ENCODE data around the gene FOSL1.

Gene FOSL1

DNA sequence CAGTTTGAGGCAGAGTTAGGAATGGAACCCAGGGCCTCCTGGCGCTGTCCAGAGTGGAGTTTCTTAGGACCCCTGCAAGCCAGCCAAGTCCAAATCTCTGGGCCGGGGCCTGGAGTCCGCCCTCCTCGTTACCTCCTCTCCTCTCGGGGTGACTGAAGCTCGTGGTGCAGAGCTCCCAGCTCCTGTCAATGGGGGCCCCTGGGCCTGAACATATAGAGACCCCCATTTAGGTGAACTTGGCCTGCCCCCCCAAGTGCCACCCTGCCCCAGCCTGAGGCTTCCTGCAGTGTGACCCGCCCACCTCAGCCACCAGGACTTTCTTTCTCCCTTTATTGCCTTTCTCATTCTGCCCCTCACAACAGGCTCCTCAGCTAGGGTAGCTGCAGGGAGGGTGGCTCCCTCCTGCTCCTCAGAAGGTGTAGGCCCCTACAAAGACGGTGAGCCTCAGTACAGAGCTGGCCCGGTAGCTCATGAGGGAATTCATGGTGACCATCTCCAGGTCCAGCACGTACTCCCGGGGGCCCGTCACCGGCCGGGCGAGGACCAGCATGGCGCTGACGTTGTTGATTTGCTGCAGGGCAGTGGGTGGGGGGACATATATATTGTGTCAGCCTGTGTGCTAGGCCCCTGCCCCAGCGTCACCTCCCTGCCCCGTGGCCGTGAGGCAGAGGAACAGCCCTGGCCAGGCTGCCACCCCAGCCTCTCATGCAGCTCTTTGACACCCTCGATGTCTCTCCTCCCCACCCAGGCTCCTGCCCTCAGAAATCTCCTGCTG, 33.5 kb downstream of the FOSL1 start:
- Histone ChIP-seq H3K36me3 (ENCODE audit: insufficient read depth, low read length) (peaks cover 51% of the 10 kb centered on the region), H3K4me3 (ENCODE audit: low read length) (no peak overlapping the region), H3K4me1 (ENCODE audit: insufficient read depth, low read length) (peaks cover 16% of the 10 kb centered on the region), H3K9me3 (ENCODE audit: low read length) (no peaks in the 10 kb centered on the region), H3K27me3 (ENCODE audit: insufficient read depth, low read length) (no peaks in the 10 kb centered on the region), H2AFZ (ENCODE audit: low read depth, low read length) (no peak overlapping the region)

GRCh38 chr11:65865550-65866172, 34.5 kb downstream of the FOSL1 start:
- Histone ChIP-seq H2AFZ (ENCODE audit: low read depth, low read length) (no peak overlapping the region), H3K4me3 (ENCODE audit: low read length) (no peak overlapping the region), H3K9me3 (ENCODE audit: low read length) (no peaks in the 10 kb centered on the region), H3K36me3 (ENCODE audit: insufficient read depth, low read length) (peaks cover 56% of the 10 kb centered on the region), H3K4me1 (ENCODE audit: insufficient read depth, low read length) (peaks cover 19% of the 10 kb centered on the region), H3K27me3 (ENCODE audit: insufficient read depth, low read length) (no peaks in the 10 kb centered on the region)

DNA sequence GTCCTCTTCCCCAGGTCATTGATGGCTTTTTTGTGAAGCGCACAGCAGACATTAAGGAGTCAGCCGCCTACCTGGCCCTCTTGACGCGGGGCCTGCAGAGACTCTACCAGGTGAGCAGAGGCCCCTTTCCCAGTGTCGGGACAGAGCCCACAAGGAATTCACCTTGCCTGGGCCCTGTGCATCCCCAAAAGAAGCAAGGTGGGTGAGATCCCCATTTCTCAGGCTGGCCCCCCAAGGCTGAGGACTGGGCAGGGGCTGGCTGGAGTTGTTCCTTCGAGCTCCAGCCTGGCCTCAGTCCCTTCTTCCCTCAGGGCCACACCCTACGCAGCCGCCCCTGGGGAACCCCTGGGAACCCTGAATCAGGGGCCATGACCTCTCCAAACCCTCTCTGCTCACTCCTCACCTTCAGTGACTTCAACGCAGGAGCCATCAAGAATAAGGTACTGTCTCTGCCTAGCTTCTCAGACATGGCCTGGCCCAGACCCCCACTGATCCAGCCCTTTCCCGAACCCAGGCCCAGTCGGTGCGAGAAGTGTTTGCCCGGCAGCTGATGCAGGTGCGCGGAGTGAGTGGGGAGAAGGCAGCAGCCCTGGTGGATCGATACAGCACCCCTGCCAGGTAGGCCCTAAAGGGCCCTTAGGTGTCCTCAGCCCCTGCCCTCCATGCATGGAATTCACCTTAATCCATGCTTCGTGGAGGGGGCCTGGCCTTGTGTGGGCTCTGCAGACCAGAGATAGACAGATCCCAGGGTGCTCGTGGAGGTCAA, 35.3 kb downstream of the FOSL1 start:
- H3K4me3 ChIP-seq (ENCODE audit: low read length): no peak overlapping the region
- H3K9me3 ChIP-seq (ENCODE audit: low read length): no peaks in the 10 kb centered on the region
- no peak overlapping the region for H2AFZ ChIP-seq (ENCODE audit: low read depth, low read length)
- peaks cover 56% of the 10 kb centered on the region for H3K36me3 ChIP-seq (ENCODE audit: insufficient read depth, low read length)
- H3K27me3 ChIP-seq (ENCODE audit: insufficient read depth, low read length): no peaks in the 10 kb centered on the region
- H3K4me1 ChIP-seq (ENCODE audit: insufficient read depth, low read length): peaks cover 15% of the 10 kb centered on the region

DNA sequence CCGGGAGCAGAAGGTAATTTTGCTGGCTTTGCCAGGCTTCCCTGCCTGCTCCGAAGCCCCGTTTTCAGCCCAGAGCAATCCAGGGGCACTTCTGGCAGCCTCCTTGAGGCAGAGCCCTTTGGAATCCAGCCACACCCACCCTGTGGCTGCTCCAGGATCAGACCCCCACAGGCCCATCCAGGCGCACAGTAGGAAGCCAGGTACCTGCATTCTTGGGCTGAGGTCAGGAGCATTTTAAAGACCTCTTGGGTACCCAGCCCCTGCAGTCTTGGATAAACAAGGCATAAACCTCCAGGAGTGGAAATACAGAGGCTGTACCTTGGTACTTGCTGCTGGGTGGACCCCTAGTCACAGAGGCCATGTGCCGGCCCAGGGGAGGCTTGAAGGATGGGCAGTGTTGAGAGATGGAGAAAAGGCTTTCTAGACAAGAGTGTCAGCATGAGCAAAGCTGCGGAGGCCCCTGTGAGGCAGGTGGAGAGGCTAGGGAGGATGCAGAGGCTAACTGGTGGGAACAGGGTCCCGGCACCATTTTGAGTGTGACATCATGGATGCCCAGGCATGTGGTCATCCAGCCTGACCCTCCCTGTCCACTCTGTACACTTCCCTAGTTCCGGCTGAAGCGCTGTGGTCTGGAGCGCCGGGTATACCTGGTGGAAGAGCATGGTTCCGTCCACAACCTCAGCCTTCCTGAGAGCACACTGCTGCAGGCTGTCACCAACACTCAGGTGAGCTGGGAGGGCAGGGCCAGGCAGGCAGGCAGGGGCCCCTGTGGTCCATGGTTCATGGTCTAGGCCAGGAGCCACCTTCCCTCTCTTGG, 36.1 kb downstream of the FOSL1 start:
- H3K36me3 ChIP-seq (ENCODE audit: insufficient read depth, low read length): peaks cover 56% of the 10 kb centered on the region
- no peak overlapping the region for H2AFZ ChIP-seq (ENCODE audit: low read depth, low read length)
- H3K9me3 ChIP-seq (ENCODE audit: low read length): no peaks in the 10 kb centered on the region
- peaks cover 12% of the 10 kb centered on the region for H3K4me1 ChIP-seq (ENCODE audit: insufficient read depth, low read length)
- H3K27me3 ChIP-seq (ENCODE audit: insufficient read depth, low read length): no peaks in the 10 kb centered on the region
- H3K4me3 ChIP-seq (ENCODE audit: low read length): no peak overlapping the region

GRCh38 chr11:65862941-65863888, 37.0 kb downstream of the FOSL1 start:
- Histone ChIP-seq H3K27me3 (ENCODE audit: insufficient read depth, low read length) (no peaks in the 10 kb centered on the region), H3K4me3 (ENCODE audit: low read length) (no peak overlapping the region), H2AFZ (ENCODE audit: low read depth, low read length) (no peak overlapping the region), H3K36me3 (ENCODE audit: insufficient read depth, low read length) (peaks cover 56% of the 10 kb centered on the region), H3K4me1 (ENCODE audit: insufficient read depth, low read length) (peaks cover 19% of the 10 kb centered on the region), H3K9me3 (ENCODE audit: low read length) (no peaks in the 10 kb centered on the region)

DNA sequence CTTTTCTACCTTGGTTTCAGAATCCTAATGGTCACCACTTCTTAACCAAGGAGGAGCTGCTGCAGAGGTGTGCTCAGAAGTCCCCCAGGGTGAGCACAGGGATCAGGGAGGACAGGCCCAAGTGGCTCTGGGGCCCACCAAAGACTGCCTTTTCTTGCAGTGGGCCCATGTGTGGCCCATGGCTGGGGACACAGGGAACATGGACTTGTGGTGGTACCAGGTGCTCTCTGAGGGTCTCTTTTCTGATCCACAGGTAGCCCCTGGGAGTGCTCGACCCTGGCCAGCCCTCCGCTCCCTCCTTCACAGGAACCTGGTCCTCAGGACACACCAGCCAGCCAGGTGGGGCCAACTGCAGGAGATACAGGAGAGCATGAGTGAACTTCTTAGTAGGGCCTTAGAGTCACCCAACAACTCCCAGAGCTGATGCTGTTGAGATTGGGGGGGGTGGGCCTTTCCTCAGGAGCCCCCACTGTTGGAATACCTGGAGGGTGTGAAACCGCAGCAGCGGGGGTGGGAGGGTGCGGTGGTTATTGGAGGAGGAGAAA, 37.9 kb downstream of the FOSL1 start:
- Histone ChIP-seq H3K27me3 (ENCODE audit: insufficient read depth, low read length) (no peaks in the 10 kb centered on the region), H3K9me3 (ENCODE audit: low read length) (no peaks in the 10 kb centered on the region), H2AFZ (ENCODE audit: low read depth, low read length) (no peak overlapping the region), H3K36me3 (ENCODE audit: insufficient read depth, low read length) (peaks cover 56% of the 10 kb centered on the region), H3K4me1 (ENCODE audit: insufficient read depth, low read length) (peaks cover 19% of the 10 kb centered on the region), H3K4me3 (ENCODE audit: low read length) (no peak overlapping the region)

DNA sequence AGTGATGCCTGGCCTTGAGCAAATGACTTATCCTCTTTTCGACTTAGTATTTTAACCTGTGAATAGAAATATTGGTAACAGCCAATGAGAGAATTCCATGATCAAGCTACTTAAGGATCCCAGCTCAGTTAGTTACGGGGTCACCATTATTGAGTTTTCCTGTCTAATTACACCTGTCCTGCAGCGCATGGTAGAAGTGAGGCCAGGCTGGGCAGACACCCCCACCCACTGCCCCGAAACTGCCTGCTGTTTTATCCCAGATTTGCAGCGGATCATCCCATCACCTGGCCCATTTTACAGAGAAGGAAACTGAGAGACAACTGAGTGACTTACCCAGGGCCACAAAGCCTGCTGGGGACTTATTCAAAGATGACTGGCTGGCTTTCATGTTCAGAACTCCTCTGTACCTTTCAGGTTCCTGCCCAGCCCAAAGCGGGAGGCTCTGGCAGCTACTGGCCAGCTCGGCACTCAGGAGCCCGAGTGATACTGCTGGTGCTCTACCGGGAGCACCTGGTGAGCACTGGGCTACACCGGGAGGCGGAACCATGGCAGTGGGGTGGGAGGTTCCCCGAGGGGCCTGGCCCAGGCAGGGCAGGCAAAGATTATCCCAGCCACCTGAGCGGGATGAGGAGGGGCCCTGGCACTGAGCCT, 38.5 kb downstream of the FOSL1 start:
- H3K9me3 ChIP-seq (ENCODE audit: low read length): no peaks in the 10 kb centered on the region
- no peaks in the 10 kb centered on the region for H3K27me3 ChIP-seq (ENCODE audit: insufficient read depth, low read length)
- peaks cover 51% of the 10 kb centered on the region for H3K36me3 ChIP-seq (ENCODE audit: insufficient read depth, low read length)
- no peak overlapping the region for H2AFZ ChIP-seq (ENCODE audit: low read depth, low read length)
- H3K4me1 ChIP-seq (ENCODE audit: insufficient read depth, low read length): peaks cover 20% of the 10 kb centered on the region
- peak overlapping the region; percentile 92 for H3K4me3 ChIP-seq (ENCODE audit: low read length)

DNA sequence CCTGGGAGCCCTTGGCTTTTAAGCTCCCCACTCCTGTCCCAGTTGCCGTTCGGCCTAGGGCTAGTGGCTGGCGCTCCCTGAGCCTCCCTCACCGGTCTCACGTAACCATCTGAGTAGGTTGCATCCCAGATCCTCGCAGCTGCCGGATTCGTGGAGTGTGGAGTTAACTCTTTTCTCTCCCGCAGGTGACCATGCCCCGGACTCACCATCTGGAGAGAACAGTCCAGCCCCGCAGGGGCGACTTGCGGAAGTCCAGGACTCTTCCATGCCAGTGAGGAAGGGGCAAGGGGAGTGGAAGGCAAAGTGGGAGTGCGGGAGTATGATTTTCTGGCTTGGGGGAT, 39.1 kb downstream of the FOSL1 start:
- H3K27me3 ChIP-seq (ENCODE audit: insufficient read depth, low read length): no peaks in the 10 kb centered on the region
- H2AFZ ChIP-seq (ENCODE audit: low read depth, low read length): no peak overlapping the region
- peaks cover 54% of the 10 kb centered on the region for H3K36me3 ChIP-seq (ENCODE audit: insufficient read depth, low read length)

DNA sequence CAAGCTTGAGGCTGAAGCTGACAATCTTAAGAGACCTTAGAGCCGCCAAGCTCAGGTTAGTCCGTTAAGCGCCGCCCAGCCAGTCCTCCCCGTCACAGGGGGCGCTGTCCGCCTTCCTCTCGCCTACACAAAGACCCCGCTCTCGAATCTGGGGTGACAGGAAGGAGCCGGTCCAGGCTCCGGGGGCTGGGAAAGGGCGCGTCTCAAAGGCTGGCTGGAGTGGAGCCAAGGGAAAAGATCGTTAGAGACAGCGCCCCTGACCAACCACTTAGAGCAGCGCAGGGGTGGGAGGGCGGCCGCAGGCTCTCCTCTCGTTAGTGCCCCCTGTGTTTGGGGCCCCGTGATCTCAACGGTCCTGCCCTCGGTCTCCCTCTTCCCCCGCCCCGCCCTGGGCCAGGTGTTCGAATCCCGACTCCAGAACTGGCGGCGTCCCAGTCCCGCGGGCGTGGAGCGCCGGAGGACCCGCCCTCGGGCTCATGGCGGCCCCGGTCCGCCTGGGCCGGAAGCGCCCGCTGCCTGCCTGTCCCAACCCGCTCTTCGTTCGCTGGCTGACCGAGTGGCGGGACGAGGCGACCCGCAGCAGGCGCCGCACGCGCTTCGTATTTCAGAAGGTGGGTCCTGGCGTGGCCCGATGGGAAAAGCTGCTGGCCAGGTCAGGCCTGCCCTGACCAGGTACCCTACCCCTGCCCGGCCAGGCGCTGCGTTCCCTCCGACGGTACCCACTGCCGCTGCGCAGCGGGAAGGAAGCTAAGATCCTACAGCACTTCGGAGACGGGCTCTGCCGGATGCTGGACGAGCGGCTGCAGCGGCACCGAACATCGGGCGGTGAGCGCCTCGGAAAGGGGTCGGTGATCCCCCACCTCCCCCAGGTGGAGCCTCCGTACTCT, 39.7 kb downstream of the FOSL1 start, which contains the start of gene MUS81:
Gene MUS81, plus strand, starts transcription at position 156 of the 887 bp plus-strand sequence. Its CDS starts 321 bp downstream, at position 477.
- Histone ChIP-seq H3K4me1 (ENCODE audit: insufficient read depth, low read length) (peaks cover 29% of the 10 kb centered on the region), H3K36me3 (ENCODE audit: insufficient read depth, low read length) (peaks cover 54% of the 10 kb centered on the region), H3K27me3 (ENCODE audit: insufficient read depth, low read length) (no peaks in the 10 kb centered on the region), H2AFZ (ENCODE audit: low read depth, low read length) (no peak within 1 kb of the TSS), H3K4me3 (ENCODE audit: low read length) (peak within 1 kb of the TSS; percentile 92), H3K9me3 (ENCODE audit: low read length) (no peaks in the 10 kb centered on the region)

More for the DNA sequence above, 39.1 kb downstream of the FOSL1 start:
- Histone ChIP-seq H3K4me3 (ENCODE audit: low read length) (peak overlapping the region; percentile 92), H3K9me3 (ENCODE audit: low read length) (no peaks in the 10 kb centered on the region), H3K4me1 (ENCODE audit: insufficient read depth, low read length) (peaks cover 25% of the 10 kb centered on the region)

- Histone ChIP-seq H3K4me3 (ENCODE audit: low read length) (peak overlapping the region; percentile 92), H2AFZ (ENCODE audit: low read depth, low read length) (no peak overlapping the region), H3K9me3 (ENCODE audit: low read length) (no peaks in the 10 kb centered on the region), H3K36me3 (ENCODE audit: insufficient read depth, low read length) (peaks cover 54% of the 10 kb centered on the region), H3K27me3 (ENCODE audit: insufficient read depth, low read length) (no peaks in the 10 kb centered on the region), H3K4me1 (ENCODE audit: insufficient read depth, low read length) (peaks cover 29% of the 10 kb centered on the region)
Observed at GRCh38 chr11:65859812-65860277, 40.3 kb downstream of the FOSL1 start.

All from neuron (in vitro differentiated cells).